ENCODE data around the gene OCSTAMP. TPM values are rescaled to one million over a fixed set of nuclear protein-coding genes. Genes with fewer than 3 reads are reported as not detected.

The OCSTAMP gene
- polyA plus RNA-seq, 1 donor (not counting 4 experiments of a cell fraction or from before 2014, with no cell fraction given): not detected

- H3K36me3 ChIP-seq (ENCODE audit: control insufficient read depth in 2 of 2, extremely low read depth in 1 of 2, insufficient read depth in 2 of 2, low read length in 2 of 2): no peaks in the 10 kb centered on the region
- no peak overlapping the region for H2AFZ ChIP-seq (ENCODE audit: control insufficient read depth, low read length)
- DNase-seq (ENCODE audit: low read depth, low spot score): no peak
- no peaks in the 10 kb centered on the region for H3K9me3 ChIP-seq (ENCODE audit: control insufficient read depth, low read depth, low read length)
- H3K27me3 ChIP-seq (ENCODE audit: control insufficient read depth, extremely low read depth, insufficient read depth, low read length): no peaks in the 10 kb centered on the region
- H3K4me1 ChIP-seq (ENCODE audit: control insufficient read depth, extremely low read depth, insufficient read depth, low read length): no peaks in the 10 kb centered on the region
- H3K4me3 ChIP-seq (ENCODE audit: control insufficient read depth in 2 of 3, extremely low read depth in 1 of 3, insufficient read depth in 2 of 3, low read depth in 1 of 3, low read length in 3 of 3): no peak overlapping the region
- H3K9ac ChIP-seq (ENCODE audit: control insufficient read depth, extremely low read depth, insufficient read depth, low read length): no peak overlapping the region
- H4K20me1 ChIP-seq (ENCODE audit: control insufficient read depth, extremely low read depth, insufficient read depth, low read length): no peaks in the 10 kb centered on the region
- TF ChIP-seq EZH2 (IDR thresholded peaks at IDR 0.05; ENCODE audit: low read length) (no peak), CTCF (optimal IDR thresholded peaks at IDR 0.05 in 1 of 3, IDR thresholded peaks at IDR 0.05 in 1 of 3, conservative IDR thresholded peaks at IDR 0.05 in 1 of 3; ENCODE audit: extremely low read depth in 1 of 3, insufficient read depth in 2 of 3, low read length in 3 of 3) (no peak)
- H3K9me1 ChIP-seq (ENCODE audit: control insufficient read depth, extremely low read depth, insufficient read depth, low read length): no peaks in the 10 kb centered on the region
- H3K79me2 ChIP-seq (ENCODE audit: control insufficient read depth, insufficient read depth, low read length): no peaks in the 10 kb centered on the region
- H3K27ac ChIP-seq (ENCODE audit: control insufficient read depth, insufficient read depth, low read length): no peak overlapping the region
- dilution Hi-C loops (cut with MboI; ENCODE audit: extremely low pct_ligation_motif_present, low sequenced_read_pairs): no loop called here
- no peak overlapping the region for H3K4me2 ChIP-seq (ENCODE audit: control insufficient read depth, extremely low read depth, insufficient read depth, low read depth, low read length)
- FAIRE-seq: no peak
These were observed 23.5 kb upstream of the OCSTAMP start for GRCh38 chr20:46573788-46574584.

- Histone ChIP-seq H3K27me3 (ENCODE audit: control insufficient read depth, extremely low read depth, insufficient read depth, low read length) (no peaks in the 10 kb centered on the region), H3K36me3 (ENCODE audit: control insufficient read depth in 2 of 2, extremely low read depth in 1 of 2, insufficient read depth in 2 of 2, low read length in 2 of 2) (no peaks in the 10 kb centered on the region), H3K4me2 (ENCODE audit: control insufficient read depth, extremely low read depth, insufficient read depth, low read depth, low read length) (no peak overlapping the region), H3K9ac (ENCODE audit: control insufficient read depth, extremely low read depth, insufficient read depth, low read length) (no peak overlapping the region), H4K20me1 (ENCODE audit: control insufficient read depth, extremely low read depth, insufficient read depth, low read length) (no peaks in the 10 kb centered on the region), H3K79me2 (ENCODE audit: control insufficient read depth, insufficient read depth, low read length) (no peaks in the 10 kb centered on the region), H3K9me3 (ENCODE audit: control insufficient read depth, low read depth, low read length) (no peaks in the 10 kb centered on the region), H2AFZ (ENCODE audit: control insufficient read depth, low read length) (no peak overlapping the region), H3K4me1 (ENCODE audit: control insufficient read depth, extremely low read depth, insufficient read depth, low read length) (no peaks in the 10 kb centered on the region), H3K27ac (ENCODE audit: control insufficient read depth, insufficient read depth, low read length) (no peak overlapping the region), H3K4me3 (ENCODE audit: control insufficient read depth in 2 of 3, extremely low read depth in 1 of 3, insufficient read depth in 2 of 3, low read depth in 1 of 3, low read length in 3 of 3) (no peak overlapping the region), H3K9me1 (ENCODE audit: control insufficient read depth, extremely low read depth, insufficient read depth, low read length) (no peaks in the 10 kb centered on the region)
- dilution Hi-C loops (cut with MboI; ENCODE audit: extremely low pct_ligation_motif_present, low sequenced_read_pairs): no loop called here
- TF ChIP-seq EZH2 (IDR thresholded peaks at IDR 0.05; ENCODE audit: low read length) (no peak), CTCF (optimal IDR thresholded peaks at IDR 0.05 in 1 of 3, IDR thresholded peaks at IDR 0.05 in 1 of 3, conservative IDR thresholded peaks at IDR 0.05 in 1 of 3; ENCODE audit: extremely low read depth in 1 of 3, insufficient read depth in 2 of 3, low read length in 3 of 3) (no peak)
- FAIRE-seq: no peak
- DNase-seq (ENCODE audit: low read depth, low spot score): no peak
These were observed 22.8 kb upstream of the OCSTAMP start for GRCh38 chr20:46573234-46573633.

Data from keratinocyte (primary cell).